NCI-H187 (cell line): ENCODE data around the gene ELOVL3.

Source experiments
- DNase-seq, 2 experiments: peaks; one replicate each; lab custom pipeline; 2025; lab: John Stamatoyannopoulos, UW

Gene ELOVL3

GRCh38 chr10:102254426-102254825, 28.3 kb downstream of the ELOVL3 start:
- DNase-seq: no peak

GRCh38 chr10:102255404-102255803, 29.3 kb downstream of the ELOVL3 start:
- DNase-seq: no peak

DNA sequence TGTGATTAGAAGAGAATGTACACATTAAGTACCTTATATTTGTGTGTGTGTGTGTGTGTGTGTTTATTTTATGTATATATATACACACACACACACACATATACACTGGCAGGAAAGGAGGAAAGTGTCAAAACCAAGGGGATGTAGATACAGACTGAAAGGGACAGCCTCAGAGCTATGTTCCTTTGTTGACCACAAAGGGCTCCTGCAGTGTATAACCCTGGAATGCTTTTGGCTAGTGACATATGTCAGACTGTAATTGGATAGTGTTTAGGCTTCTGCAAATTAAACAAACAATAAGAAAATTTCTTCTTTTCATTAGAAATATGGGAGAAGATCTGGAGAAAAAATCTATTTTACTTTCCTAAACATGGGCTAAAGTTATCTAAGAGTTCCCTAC, 35.1 kb downstream of the ELOVL3 start:
- DNase-seq: no peak

- DNase-seq: no peak
Observed at GRCh38 chr10:102261842-102262241, 35.7 kb downstream of the ELOVL3 start.

DNA sequence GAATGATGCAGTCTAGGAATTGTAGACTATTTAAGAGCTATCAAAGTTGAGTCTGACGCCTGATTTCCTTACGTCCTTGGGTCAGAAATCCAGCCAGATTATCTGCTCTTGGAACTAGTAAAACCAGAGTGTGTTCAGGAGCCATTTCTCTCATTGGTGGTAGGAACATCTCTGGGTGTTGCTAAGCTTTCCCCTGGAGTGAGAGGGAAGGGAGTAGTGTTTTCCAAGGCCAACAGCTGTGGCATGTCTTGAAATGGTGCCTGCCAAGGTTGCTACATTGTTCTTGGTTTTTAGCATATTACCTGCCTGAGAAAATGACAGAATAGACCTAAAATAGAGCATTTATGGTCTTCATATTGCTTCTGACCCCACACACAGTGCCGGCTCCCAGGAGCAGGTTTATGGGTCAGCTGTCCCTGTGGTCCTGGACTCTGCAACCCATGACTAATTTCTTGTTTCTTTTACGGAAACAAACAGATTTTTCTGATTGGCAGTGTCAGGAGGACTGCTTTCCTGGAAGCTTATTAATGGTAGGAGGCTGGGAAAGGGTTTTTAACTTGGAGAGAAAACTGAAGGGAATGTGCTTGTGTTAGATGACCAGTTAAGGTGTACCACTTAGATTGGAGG, 36.8 kb downstream of the ELOVL3 start:
- no peak for DNase-seq

GRCh38 chr10:102264371-102264770, 38.3 kb downstream of the ELOVL3 start:
- DNase-seq: no peak

DNA sequence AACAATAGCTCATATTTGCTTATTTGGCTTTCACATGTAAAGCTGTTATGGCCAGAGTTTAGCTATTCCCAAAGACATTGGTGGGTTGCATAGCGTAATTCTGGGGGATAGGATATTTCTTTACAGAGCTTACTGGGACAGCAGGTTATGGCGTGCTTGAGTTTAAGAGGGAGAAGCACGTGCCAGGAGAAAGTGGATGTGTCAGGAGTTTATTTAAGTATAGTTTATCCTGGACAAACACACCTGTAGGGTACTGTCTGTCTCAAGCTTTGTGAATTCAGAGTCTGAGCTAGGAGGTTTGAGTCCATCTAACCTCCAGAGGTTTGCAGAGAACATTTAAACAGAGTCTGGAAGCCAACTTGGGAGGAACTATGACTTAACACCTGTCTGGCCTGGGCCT, 40.6 kb downstream of the ELOVL3 start:
- DNase-seq: no peak

- no peak for DNase-seq
Observed at GRCh38 chr10:102267748-102268147, 41.6 kb downstream of the ELOVL3 start.

- no peak for DNase-seq
Observed at GRCh38 chr10:102268375-102268888, 42.3 kb downstream of the ELOVL3 start.

- no peak for DNase-seq
Observed at GRCh38 chr10:102269017-102269416, 42.9 kb downstream of the ELOVL3 start.

GRCh38 chr10:102274062-102274461, 48.0 kb downstream of the ELOVL3 start:
- no peak for DNase-seq

- DNase-seq: no peak
Observed at GRCh38 chr10:102275343-102275742, 49.2 kb downstream of the ELOVL3 start.

DNA sequence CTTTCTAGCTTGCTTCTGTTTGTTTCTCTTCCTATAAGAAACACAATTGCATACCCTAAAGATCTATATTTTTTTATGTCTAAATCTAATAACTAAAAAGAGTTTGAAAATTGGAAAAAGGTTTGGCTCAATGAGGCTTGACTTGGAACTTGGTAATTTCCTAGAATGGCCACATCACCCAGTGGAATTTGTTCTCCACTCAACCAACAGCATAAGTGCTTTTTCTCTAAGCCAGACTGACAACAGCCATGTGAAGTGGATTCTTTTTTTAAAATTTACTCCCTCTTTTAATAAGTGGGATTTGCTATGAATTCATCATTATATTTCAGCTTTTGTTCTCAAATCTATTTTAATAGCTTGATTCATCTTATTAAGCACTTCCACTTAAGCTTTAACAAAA, 53.0 kb downstream of the ELOVL3 start:
- no peak for DNase-seq
